Neutrophil (primary cell): ENCODE measurements around the gene GPR160.

Experiments used
- H3K27ac ChIP-seq: fragments of 200-600 bp; sonication (generic); 2 replicates; pipeline ENCODE4 v1.5.1; 2016; ENCODE audit warnings: mild to moderate bottlenecking, moderate library complexity
- H3K27me3 ChIP-seq: fragments of 200-600 bp; sonication (generic); 2 replicates; pipeline ENCODE4 v1.6.0; 2016; ENCODE audit warnings: mild to moderate bottlenecking
- H3K36me3 ChIP-seq: fragments of 200-600 bp; sonication (generic); 2 replicates; pipeline ENCODE4 v1.5.1; 2017
- H3K4me1 ChIP-seq, 2 experiments: fragments of 200-600 bp in 1 of 2; sonication (generic) in 1 of 2; 1 replicate in 1 of 2; 2 replicates in 1 of 2; pipeline versions ENCODE4 v1.5.1 to v1.6.1; 2013 to 2016; ENCODE audit warnings: low read depth in 1 of 2, low read length in 1 of 2, mild to moderate bottlenecking in 1 of 2, moderate library complexity in 1 of 2; ENCODE audit not compliant: control insufficient read depth in 1 of 2, insufficient read depth in 1 of 2
- H3K4me3 ChIP-seq, 2 experiments: fragments of 200-600 bp in 1 of 2; sonication (generic) in 1 of 2; 1 replicate in 1 of 2; 2 replicates in 1 of 2; pipeline ENCODE4 v1.5.1; 2013 to 2016; ENCODE audit warnings: low read depth in 1 of 2, low read length in 1 of 2, mild to moderate bottlenecking in 1 of 2, moderate library complexity in 1 of 2
- H3K9me3 ChIP-seq: fragments of 200-600 bp; sonication (generic); 2 replicates; pipeline ENCODE4 v1.5.1; 2016
- CTCF ChIP-seq: fragments of 200-600 bp; sonication (generic); IDR thresholded peaks from 2 replicates; pipeline ENCODE4 v1.5.1; 2016; ENCODE audit warnings: antibody characterized with exemption

The GPR160 gene

GRCh38 chr3:170044795-170045244, 7.0 kb downstream of the GPR160 start:
- Histone ChIP-seq H3K27me3 (no peaks in the 10 kb centered on the region), H3K4me3 (peak overlapping the region; percentile 33 to 46), H3K27ac (peak overlapping the region; percentile 91), H3K9me3 (no peaks in the 10 kb centered on the region), H3K36me3 (peaks cover 13% of the 10 kb centered on the region), H3K4me1 (peaks cover 53 to 56% of the 10 kb centered on the region in 2 experiments)
- TF ChIP-seq CTCF = no peak

GRCh38 chr3:170046269-170047132, 8.7 kb downstream of the GPR160 start:
- no peak for TF ChIP-seq CTCF
- H3K27me3 ChIP-seq = no peaks in the 10 kb centered on the region
- peak overlapping the region; percentile 91 for H3K27ac ChIP-seq
- no peaks in the 10 kb centered on the region for H3K9me3 ChIP-seq
- no peak overlapping the region for H3K4me3 ChIP-seq
- H3K36me3 ChIP-seq = peaks cover 6% of the 10 kb centered on the region
- H3K4me1 ChIP-seq = peaks cover 42 to 44% of the 10 kb centered on the region in 2 experiments

GRCh38 chr3:170047133-170047404, 9.3 kb downstream of the GPR160 start:
- Histone ChIP-seq H3K4me3 (no peak overlapping the region), H3K27ac (peak overlapping the region; percentile 91), H3K27me3 (no peaks in the 10 kb centered on the region), H3K4me1 (peaks cover 40 to 42% of the 10 kb centered on the region in 2 experiments), H3K9me3 (no peaks in the 10 kb centered on the region), H3K36me3 (peaks cover 6% of the 10 kb centered on the region)
- TF ChIP-seq CTCF = no peak

GRCh38 chr3:170049146-170050000, 11.6 kb downstream of the GPR160 start:
- no peak for TF ChIP-seq CTCF
- Histone ChIP-seq H3K27ac (peak overlapping the region; percentile 33), H3K27me3 (no peaks in the 10 kb centered on the region), H3K4me3 (no peak overlapping the region), H3K9me3 (no peaks in the 10 kb centered on the region), H3K4me1 (peaks cover 27 to 28% of the 10 kb centered on the region in 2 experiments), H3K36me3 (peaks cover 6% of the 10 kb centered on the region)

GRCh38 chr3:170050753-170051152, 13.0 kb downstream of the GPR160 start:
- H3K4me3 ChIP-seq = no peak overlapping the region
- H3K36me3 ChIP-seq = peaks cover 6% of the 10 kb centered on the region
- no peaks in the 10 kb centered on the region for H3K9me3 ChIP-seq
- no peak overlapping the region for H3K27ac ChIP-seq
- H3K27me3 ChIP-seq = no peaks in the 10 kb centered on the region
- peaks cover 14 to 19% of the 10 kb centered on the region in 2 experiments for H3K4me1 ChIP-seq
- TF ChIP-seq CTCF = no peak
